Loucy (cell line): ENCODE results near the gene VPS13D.

ENCODE experiments used
- CTCF ChIP-seq: fragments of 200-600 bp; sonication (generic); conservative IDR thresholded peaks from 2 replicates; pipeline ENCODE4 v1.5.1; 2014; ENCODE audit warnings: mild to moderate bottlenecking, antibody characterized with exemption, low read length
- EZH2phosphoT487 ChIP-seq: fragments of 200-600 bp; IDR thresholded peaks from 2 replicates; pipeline ENCODE4 v1.6.1; 2018; ENCODE audit warnings: antibody characterized with exemption, mild to moderate bottlenecking, moderate library complexity, borderline replicate concordance

GRCh38 chr1:12206238-12206637, 23.6 kb upstream of the VPS13D start:
- TF ChIP-seq CTCF (no peak), EZH2phosphoT487 (no peak)
